GM21423 (cell line): ENCODE data around the gene STXBP2.

Experiments
- ATAC-seq: cut with Tn5 transposase; IDR thresholded peaks from one replicate; pipeline ENCODE4 v1.9.1; 2021; ENCODE audit warnings: mild to moderate bottlenecking, moderate library complexity; ENCODE audit not compliant: unreplicated experiment

The STXBP2 gene

GRCh38 chr19:7648265-7649014, 11.5 kb downstream of the STXBP2 start:
- no peak for ATAC-seq

DNA sequence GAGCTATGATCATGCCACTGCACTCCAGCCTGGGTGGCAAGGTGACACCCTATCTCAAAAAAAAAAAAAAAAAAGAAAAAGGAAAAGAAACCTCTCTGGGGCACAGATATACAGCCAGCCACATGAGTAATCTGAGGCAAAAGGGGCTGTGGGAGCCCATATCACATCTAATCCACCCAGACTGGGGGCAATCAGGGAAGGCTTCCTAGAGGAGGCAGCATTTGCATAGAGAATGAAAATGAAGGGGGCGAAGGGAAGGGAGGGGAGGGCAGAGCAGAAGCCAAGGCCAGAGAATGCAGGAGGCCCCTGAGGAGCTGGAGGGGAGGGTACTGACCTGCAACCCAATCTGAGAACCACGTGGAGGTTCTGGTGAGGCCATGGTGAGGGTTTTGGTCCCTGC, 13.2 kb downstream of the STXBP2 start:
- ATAC-seq: no peak

DNA sequence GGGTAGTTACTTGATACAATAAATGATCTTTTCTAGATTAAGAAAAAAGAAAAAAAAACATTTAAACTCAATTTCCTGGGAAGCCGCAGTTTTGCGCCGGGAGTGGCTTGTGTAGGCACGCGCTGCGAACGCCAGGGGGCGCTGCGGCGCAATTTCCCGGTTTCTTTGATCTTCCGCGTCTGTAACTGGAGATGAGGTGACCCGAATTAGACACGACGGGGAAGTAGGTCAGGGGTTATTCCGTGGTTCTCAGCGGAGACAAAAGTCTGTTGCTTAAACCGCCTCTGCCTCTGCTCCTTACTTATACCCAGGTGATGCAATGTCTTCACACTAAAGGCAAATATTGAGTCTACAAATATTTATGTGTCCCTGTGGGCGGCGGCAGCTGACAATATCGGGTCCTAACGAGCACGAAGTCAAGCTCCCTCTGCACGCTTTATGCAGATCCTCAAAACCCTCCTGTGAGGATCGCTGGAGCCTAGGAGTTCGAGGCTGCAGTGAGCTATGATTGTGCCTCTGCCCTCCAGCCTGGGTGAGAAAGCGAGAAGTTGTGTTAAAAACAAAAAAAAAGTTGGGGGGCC, 15.2 kb downstream of the STXBP2 start:
- ATAC-seq: no peak

- no peak for ATAC-seq
Observed at GRCh38 chr19:7654401-7654800, 17.5 kb downstream of the STXBP2 start.

DNA sequence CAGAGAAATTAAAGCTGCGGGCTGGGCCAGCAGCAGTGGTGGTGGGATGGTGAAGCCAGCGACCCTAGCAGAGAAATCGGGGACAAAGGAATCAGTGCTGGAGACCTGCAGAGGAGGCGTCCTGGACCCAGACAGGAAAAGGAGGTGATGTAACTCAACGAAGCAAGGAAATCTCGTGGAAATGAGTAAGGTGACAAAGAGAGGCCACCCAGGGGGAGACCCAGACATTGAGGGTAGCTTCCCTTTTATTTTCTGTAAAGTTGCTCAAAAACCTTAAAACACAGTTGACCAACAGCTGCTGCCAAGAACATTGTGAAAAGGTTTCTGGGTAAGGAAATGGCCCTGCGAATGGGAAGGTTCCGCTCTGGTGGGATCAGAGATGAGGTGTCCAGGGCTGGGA, 18.7 kb downstream of the STXBP2 start:
- ATAC-seq: no peak

GRCh38 chr19:7657131-7657751, 20.3 kb downstream of the STXBP2 start:
- no peak for ATAC-seq

DNA sequence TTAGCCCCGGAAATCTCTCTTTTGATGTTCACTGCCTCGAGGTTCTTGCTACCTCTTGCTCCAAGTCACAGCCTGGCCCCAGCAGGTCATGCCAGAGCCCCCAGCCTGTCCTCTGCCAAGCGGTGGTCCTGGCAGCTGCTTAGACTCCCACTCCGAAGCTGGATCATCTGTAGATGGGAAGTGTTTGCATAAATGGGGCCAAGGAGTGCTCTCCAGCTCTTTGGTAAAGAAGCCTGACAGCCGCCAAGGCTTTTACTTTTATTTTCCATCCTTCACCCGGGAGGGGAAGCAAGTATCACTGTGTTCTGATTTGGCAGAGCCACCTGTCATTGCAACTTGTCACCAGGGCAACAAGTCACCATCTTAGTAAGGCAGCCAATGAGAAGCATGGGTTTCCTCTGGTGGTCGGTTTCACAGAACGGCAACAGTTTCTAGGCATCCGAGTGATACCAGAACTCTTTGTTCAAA, 21.3 kb downstream of the STXBP2 start:
- ATAC-seq: peak; percentile 68

DNA sequence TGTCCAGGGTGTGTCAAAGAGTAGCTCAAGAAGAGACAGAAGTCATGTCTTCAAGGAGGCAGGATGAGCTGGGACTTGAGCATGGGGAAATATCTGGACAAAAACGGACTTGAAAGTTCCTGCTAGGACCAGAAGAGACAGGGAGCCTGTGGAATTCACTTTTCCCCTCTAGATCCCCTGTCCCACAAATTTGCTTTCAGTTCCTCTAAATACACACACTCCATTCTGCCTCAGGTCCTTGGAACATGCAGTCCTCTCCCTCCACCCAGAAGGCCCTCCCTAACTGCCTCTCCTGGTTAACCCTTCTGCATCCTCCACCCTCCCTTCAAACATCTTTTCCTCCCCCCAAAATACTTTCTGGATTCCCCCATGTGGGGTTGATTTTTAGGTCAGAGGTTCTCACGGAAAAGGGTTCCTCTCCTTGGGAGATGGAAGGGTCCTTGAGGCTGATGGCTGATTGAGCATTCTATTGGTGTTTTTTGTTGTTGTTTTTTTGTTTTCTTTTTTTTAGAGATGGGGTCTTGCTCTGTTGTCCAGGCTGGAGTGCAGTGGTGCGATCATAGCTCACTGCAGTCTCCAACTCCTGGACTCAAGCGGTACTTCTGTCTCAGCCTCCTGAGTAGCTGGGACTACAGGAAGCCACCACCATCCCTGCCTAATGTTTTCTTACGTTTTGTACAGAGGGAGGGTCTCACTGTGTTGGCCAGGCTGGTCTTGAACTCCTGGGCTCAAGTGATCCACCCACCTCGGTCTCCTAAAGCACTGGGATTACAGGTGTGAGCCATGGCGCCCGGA, 25.0 kb downstream of the STXBP2 start:
- ATAC-seq: no peak

GRCh38 chr19:7662657-7663056, 25.7 kb downstream of the STXBP2 start:
- ATAC-seq: no peak

DNA sequence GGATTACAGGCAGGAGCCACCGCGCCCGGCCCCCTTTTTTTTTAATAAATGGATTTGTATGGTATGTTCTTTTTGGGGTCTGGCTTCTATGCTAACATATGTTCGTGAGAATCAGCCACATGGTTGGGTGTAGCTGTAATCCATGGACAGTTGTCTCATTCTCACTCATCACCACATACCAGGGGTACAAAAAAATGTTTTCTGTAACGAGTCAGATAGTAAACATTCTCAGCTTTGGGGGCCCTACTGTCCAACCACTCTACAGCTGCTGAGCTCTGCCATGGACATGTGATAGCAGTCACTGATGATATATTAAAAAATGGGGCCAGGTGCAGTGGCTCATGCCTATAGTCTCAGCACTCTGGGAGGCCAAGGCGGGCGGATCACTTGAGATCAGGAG, 26.8 kb downstream of the STXBP2 start:
- no peak for ATAC-seq

- no peak for ATAC-seq
Observed at GRCh38 chr19:7665076-7665475, 28.2 kb downstream of the STXBP2 start.

DNA sequence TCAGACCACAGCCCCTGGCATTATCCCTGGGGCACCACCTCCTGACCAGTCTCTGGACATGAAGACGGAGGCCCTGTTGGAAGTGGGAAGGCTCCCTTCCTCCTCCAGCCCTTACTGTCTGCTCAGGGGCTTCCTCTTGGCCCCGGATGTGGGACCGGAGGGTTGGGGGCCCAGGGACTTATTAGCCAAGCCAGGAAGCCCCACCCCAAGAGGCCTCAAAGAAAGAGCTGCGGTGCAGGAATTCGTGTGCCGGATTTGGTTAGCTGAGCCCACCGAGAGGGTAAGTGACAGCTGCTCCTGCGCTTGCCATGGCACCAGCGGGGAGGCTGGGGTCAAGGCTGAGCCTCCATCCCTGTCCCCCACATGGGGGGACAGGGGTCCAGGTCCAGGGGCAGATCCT, 31.9 kb downstream of the STXBP2 start, which contains the start of gene RETN:
Gene RETN (plus strand): TSS at position 208 of the 400 bp plus-strand sequence. CDS start 278 bp downstream, outside the sequence.
- ATAC-seq: no peak

DNA sequence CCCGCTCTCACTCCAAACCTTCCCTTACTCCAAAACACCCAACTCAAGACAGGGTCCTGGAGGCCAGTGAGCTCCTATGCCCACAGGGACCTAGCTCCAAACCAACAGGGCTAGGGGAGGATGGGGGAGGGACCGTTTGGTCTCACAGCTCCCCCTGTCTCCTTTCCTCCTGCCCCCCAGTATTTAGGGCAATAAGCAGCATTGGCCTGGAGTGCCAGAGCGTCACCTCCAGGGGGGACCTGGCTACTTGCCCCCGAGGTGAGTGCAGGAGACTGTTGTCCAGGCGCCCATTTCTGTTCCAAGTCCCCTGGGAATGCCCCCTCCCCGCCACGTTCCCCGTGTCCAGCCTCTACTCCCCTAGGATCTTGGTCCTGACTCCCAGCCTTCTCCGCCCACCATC, 32.7 kb downstream of the STXBP2 start:
- no peak for ATAC-seq

DNA sequence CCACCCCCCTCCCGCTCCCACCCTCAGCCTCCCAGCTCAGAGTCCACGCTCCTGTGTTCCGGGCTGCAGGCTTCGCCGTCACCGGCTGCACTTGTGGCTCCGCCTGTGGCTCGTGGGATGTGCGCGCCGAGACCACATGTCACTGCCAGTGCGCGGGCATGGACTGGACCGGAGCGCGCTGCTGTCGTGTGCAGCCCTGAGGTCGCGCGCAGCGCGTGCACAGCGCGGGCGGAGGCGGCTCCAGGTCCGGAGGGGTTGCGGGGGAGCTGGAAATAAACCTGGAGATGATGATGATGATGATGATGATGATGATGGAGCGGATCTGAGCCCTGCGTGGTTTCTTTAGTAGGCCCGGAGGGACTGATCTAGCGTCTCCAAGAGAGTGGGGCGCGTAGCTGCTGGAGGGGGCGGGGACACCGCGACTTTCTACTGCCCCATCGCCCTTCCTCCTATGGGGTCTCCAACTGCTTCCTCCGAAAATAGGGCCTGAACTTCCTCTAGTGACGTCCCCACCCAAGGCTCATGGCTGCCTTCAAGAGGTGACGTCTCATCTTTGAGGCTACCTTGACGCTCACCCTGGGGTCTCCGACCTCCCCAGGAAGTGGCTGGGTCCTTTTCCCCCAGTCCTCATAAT, 33.4 kb downstream of the STXBP2 start:
- ATAC-seq: no peak

DNA sequence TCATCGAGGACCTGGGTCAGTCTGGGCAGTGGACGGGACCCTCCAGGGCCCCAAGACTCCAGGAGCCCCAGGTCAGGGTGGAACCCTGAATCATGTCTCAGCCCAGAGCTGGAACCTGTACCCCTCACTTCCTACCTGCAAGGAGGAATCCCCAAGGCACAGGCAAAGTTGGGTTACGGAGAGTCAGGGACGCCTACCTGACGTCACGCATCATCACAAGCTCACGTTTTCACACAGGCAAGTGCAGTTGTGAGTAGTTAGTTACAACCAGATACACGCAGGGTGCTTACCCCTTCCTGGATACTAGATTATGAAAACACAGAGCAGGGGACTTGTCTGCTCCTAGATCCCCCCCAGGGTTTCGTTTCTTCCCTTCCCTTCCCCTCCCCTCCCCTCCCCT, 33.9 kb downstream of the STXBP2 start:
- ATAC-seq: no peak

DNA sequence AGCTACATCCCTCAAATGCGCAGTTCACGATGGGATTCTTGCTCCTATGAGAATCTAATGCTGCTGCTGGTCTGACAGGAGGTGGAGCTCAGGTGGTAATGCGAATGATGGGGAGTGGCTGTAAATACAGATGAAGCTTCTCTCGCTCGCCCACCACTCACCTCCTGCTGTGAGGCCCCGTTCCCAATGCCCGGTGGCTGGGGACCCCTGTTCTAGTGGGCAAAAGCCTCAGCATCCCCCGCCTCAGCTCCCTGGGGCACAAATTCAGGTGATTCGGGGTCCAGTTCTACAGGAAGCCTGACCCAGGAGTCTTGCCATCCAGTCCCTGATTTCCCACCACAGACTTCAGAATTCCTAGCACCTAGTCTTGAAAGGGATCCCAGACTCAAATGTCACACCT, 35.6 kb downstream of the STXBP2 start:
- no peak for ATAC-seq

GRCh38 chr19:7674010-7675005, 37.4 kb downstream of the STXBP2 start:
- no peak for ATAC-seq

GRCh38 chr19:7676376-7676775, 39.5 kb downstream of the STXBP2 start:
- ATAC-seq: no peak

GRCh38 chr19:7676854-7677253, 39.9 kb downstream of the STXBP2 start, which contains the start of gene MCEMP1:
MCEMP1 (plus strand) TSS chr19:7677090; CDS start chr19:7677121, 31 bp downstream.
- no peak for ATAC-seq
